GM12878 (cell line): ENCODE data around the gene SNRPD2. TPM values are rescaled to one million over a fixed set of nuclear protein-coding genes. Genes with fewer than 3 reads are reported as not detected.

Experiments
- ATAC-seq: fragments of 200-7000 bp; cut with Tn5 transposase; 3 replicates; pipeline ENCODE4 v1.9.1; 2020; ENCODE audit warnings: mild to moderate bottlenecking, moderate library complexity
- BruUV-seq: library from RNA; stranded (reverse); fragments of 400-500 nt; replicated peaks from 2 replicates; lab custom pipeline; 2021; lab: Mats Ljungman, UMichigan
- CTCF ChIA-PET: fragments of 300-600 bp; sonication (Branson Sonifier 250); formaldehyde crosslinking; extraction: SDS; loops from one replicate; lab custom pipeline; 2021; ENCODE audit warnings: inconsistent platforms; lab: Yijun Ruan, JAX
- POLR2A ChIA-PET: fragments of 350-600 bp; formaldehyde crosslinking; extraction: SDS; loops from one replicate; lab custom pipeline; 2021; ENCODE audit warnings: inconsistent platforms; lab: Charles Lee
- RAD21 ChIA-PET: fragments of 300-600 bp; sonication (Branson Sonifier 250); formaldehyde crosslinking; loops from one replicate; lab custom pipeline; 2023; ENCODE audit warnings: antibody characterized with exemption; ENCODE audit not compliant: unreplicated experiment; lab: Charles Lee
- SMC1A ChIA-PET: fragments of 300-600 bp; sonication (Branson Sonifier 250); formaldehyde crosslinking; loops from one replicate; lab custom pipeline; 2023; ENCODE audit not compliant: unreplicated experiment, uncharacterized antibody; lab: Charles Lee
- DNase-seq: peaks from one replicate; pipeline ENCODE4 v3.0.0-alpha.2; 2011; ENCODE audit warnings: low read depth, low spot score
- FAIRE-seq: peaks from 3 replicates; lab custom pipeline; 2011; peaks lifted over from hg19 to GRCh38; lab: Jason Lieb, UNC
- H2AFZ ChIP-seq: 2 replicates; pipeline ENCODE4 v1.6.0; 2011; ENCODE audit warnings: low read depth, low read length, control low read depth; ENCODE audit not compliant: control insufficient read depth
- H3K27ac ChIP-seq: 2 replicates; pipeline ENCODE4 v1.5.1; 2011; ENCODE audit warnings: control low read depth; ENCODE audit not compliant: control insufficient read depth, insufficient read depth
- H3K27me3 ChIP-seq, 2 experiments: replicated peaks in 1 of 2; 2 replicates each; pipeline versions ENCODE4 v1.6.0 to v1.6.1; 2011; ENCODE audit warnings: low read length in 1 of 2; ENCODE audit not compliant: control insufficient read depth in 2 of 2, insufficient read depth in 2 of 2
- H3K36me3 ChIP-seq, 2 experiments: 2 replicates each; pipeline ENCODE4 v1.5.1; 2011; ENCODE audit warnings: low read length in 1 of 2; ENCODE audit not compliant: control insufficient read depth in 2 of 2, insufficient read depth in 2 of 2
- H3K4me1 ChIP-seq: 2 replicates; pipeline ENCODE4 v1.6.1; 2011; ENCODE audit warnings: mild to moderate bottlenecking, low read length, moderate library complexity, mixed read lengths; ENCODE audit not compliant: control insufficient read depth, insufficient read depth
- H3K4me2 ChIP-seq: 2 replicates; pipeline ENCODE4 v1.6.0; 2011; ENCODE audit warnings: control low read depth; ENCODE audit not compliant: control insufficient read depth, insufficient read depth
- H3K4me3 ChIP-seq: fragments of 200-600 bp; sonication (generic); 2 replicates; pipeline ENCODE4 v1.5.1; 2016
- H3K79me2 ChIP-seq: 2 replicates; pipeline ENCODE4 v1.6.0; 2011; ENCODE audit warnings: low read length; ENCODE audit not compliant: control insufficient read depth, insufficient read depth
- H3K9ac ChIP-seq: 2 replicates; pipeline ENCODE4 v1.8.0; 2011; ENCODE audit warnings: low read length, control low read depth, mixed read lengths; ENCODE audit not compliant: control insufficient read depth, insufficient read depth
- H3K9me3 ChIP-seq: replicated peaks from 3 replicates; pipeline ENCODE4 v1.5.1; 2011; ENCODE audit warnings: mild to moderate bottlenecking, low read length; ENCODE audit not compliant: control insufficient read depth, insufficient read depth
- H4K20me1 ChIP-seq: 2 replicates; pipeline ENCODE4 v1.6.0; 2011; ENCODE audit not compliant: control insufficient read depth, insufficient read depth
- CEBPB ChIP-seq, 2 experiments: fragments of 150-350 bp in 1 of 2; IDR thresholded peaks; 2 replicates each; pipeline ENCODE4 v1.6.1; 2012 to 2014; ENCODE audit warnings: low read depth in 2 of 2, low read length in 2 of 2, borderline replicate concordance in 1 of 2, inconsistent platforms in 1 of 2
- CREM ChIP-seq: IDR thresholded peaks from 2 replicates; pipeline ENCODE4 v1.6.1; 2014; ENCODE audit warnings: antibody characterized with exemption, low read depth
- EGR1 ChIP-seq, 2 experiments: IDR thresholded peaks; 1 replicate in 1 of 2; 2 replicates in 1 of 2; pipeline ENCODE4 v1.6.1; 2011 to 2012; ENCODE audit warnings: low read depth in 2 of 2, low read length in 2 of 2, borderline replicate concordance in 1 of 2, mild to moderate bottlenecking in 1 of 2, moderate library complexity in 1 of 2
- FOXM1 ChIP-seq: IDR thresholded peaks from 2 replicates; pipeline ENCODE4 v1.6.1; 2012; ENCODE audit warnings: low read depth, mild to moderate bottlenecking, inconsistent platforms, low read length, moderate library complexity
- HCFC1 ChIP-seq: fragments of 150-350 bp; IDR thresholded peaks from 2 replicates; pipeline ENCODE4 v1.6.1; 2014; ENCODE audit warnings: low read length
- MEF2A ChIP-seq: IDR thresholded peaks from 2 replicates; pipeline ENCODE4 v1.6.1; 2011; ENCODE audit warnings: low read depth, mild to moderate bottlenecking, low read length, moderate library complexity; ENCODE audit not compliant: insufficient read depth
- MTA2 ChIP-seq: fragments of 450-650 bp; IDR thresholded peaks from 2 replicates; pipeline ENCODE4 v1.6.1; 2016; ENCODE audit warnings: low read depth, mild to moderate bottlenecking, moderate library complexity
- MTA3 ChIP-seq: IDR thresholded peaks from 2 replicates; pipeline ENCODE4 v1.6.1; 2012; ENCODE audit warnings: low read length, inconsistent platforms, borderline replicate concordance
- POLR2A ChIP-seq: IDR thresholded peaks from 2 replicates; pipeline ENCODE4 v1.6.1; 2011; ENCODE audit warnings: low read depth, mild to moderate bottlenecking, low read length
- SIN3A ChIP-seq: IDR thresholded peaks from 2 replicates; pipeline ENCODE4 v1.6.1; 2012; ENCODE audit warnings: low read depth, low read length, improper control_type of control experiment
- SMAD5 ChIP-seq: IDR thresholded peaks from 2 replicates; pipeline ENCODE4 v1.6.1; 2016; ENCODE audit warnings: antibody characterized with exemption, low read depth
- TAF1 ChIP-seq: IDR thresholded peaks from 2 replicates; pipeline ENCODE4 v1.6.1; 2011; ENCODE audit warnings: mild to moderate bottlenecking, low read depth, low read length, borderline replicate concordance
- WGBS: methylation state at CpG from one replicate; pipeline ENCODE4 v1.1.6; 2016; ENCODE audit warnings: low lambda C conversion rate; ENCODE audit not compliant: insufficient replicate concordance, insufficient coverage; ENCODE audit errors: missing lambda C conversion rate; 5-methylcytosine and 5-hydroxymethylcytosine counted together
- in situ Hi-C: fragments of 300-500 bp; cut with MboI; formaldehyde crosslinking; loops from 9 replicates; pipeline ENCODE4 v1.14.3; 2018; ENCODE audit warnings: mixed read lengths
- intact Hi-C: fragments of 100-400 bp; cut with micrococcal nuclease; formaldehyde crosslinking; loops from one replicate; pipeline ENCODE4 v1.14.2; 2022; ENCODE audit not compliant: unreplicated experiment
- polyA plus RNA-seq, 11 experiments: library from polyadenylated mRNA; depleted of rRNA in 4 of 11; unstranded in 6 of 11; stranded (reverse) in 5 of 11; fragments of >200 nt; fragmentation: Nextera tagmentation in 4 of 11; fragmentation: Illumina TruSeq in 1 of 11; extraction: Ambion mirVana in 4 of 11; extraction: Trizol in 1 of 11; gene quantifications; 1 replicate in 1 of 11; 2 replicates in 10 of 11; pipeline versions ENCODE4 v1.2.1 to v1.2.3, GENCODE V29; 2011 to 2016; ENCODE audit warnings: inconsistent platforms in 2 of 11, missing spikeins in 2 of 11, low read depth in 1 of 11
- total RNA-seq, 4 experiments: library from RNA; depleted of rRNA in 3 of 4; stranded (reverse); fragments of >200 nt in 3 of 4; fragmentation: Illumina TruSeq in 1 of 4; extraction: Trizol in 1 of 4; gene quantifications; 2 replicates each; pipeline versions ENCODE4 v1.2.1 to v1.2.3, GENCODE V29; 2013 to 2021
- TF ChIP-seq, protein P1 (sequence below): fragments of 450-650 bp; IDR thresholded peaks from 2 replicates; pipeline ENCODE4 v1.6.1; 2017; ENCODE audit warnings: mild to moderate bottlenecking, low read depth, inconsistent platforms; ENCODE audit not compliant: poor library complexity, severe bottlenecking
- TF ChIP-seq, protein P2 (sequence below): fragments of 450-650 bp; IDR thresholded peaks from 2 replicates; pipeline ENCODE4 v1.6.1; 2018; ENCODE audit warnings: borderline replicate concordance, mild to moderate bottlenecking; ENCODE audit not compliant: partially characterized antibody
- TF ChIP-seq, protein P3 (sequence below): fragments of 450-650 bp; IDR thresholded peaks from 2 replicates; pipeline ENCODE4 v1.6.1; 2017; ENCODE audit warnings: antibody characterized with exemption, mild to moderate bottlenecking, moderate library complexity

Gene SNRPD2
- total and polyA plus RNA-seq, 10 of the 15 experiments (the other 5 are each of a cell fraction or from before 2014, with no cell fraction given) = 526 to 3,621 (median 951) TPM

- ChIA-PET SMC1A (interaction anchor here (0.5 to 3.2 kb wide), 7 partner anchors 13 to 179 kb away, joined by 3 to 15 read pairs (median 4); partner anchors contain the start of genes QPCTL and SNRPD2), CTCF (interaction anchor here (0.7 to 3.1 kb wide), 16 partner anchors 9 to 229 kb away, joined by 3 to 21 read pairs (median 4); partner anchors contain the start of genes EML2, QPCTL and SNRPD2), RAD21 (interaction anchor here (0.7 to 4.0 kb wide), 10 partner anchors 9 to 174 kb away, joined by 4 to 47 read pairs (median 6); partner anchors contain the start of genes QPCTL and SNRPD2), POLR2A (interaction anchor here (0.6 to 3.8 kb wide), 12 partner anchors 9 to 102 kb away, joined by 3 to 27 read pairs (median 5); partner anchors contain the start of genes OPA3, QPCTL, SIX5 and SNRPD2)
- peak overlapping the region; percentile 88 for H3K27ac ChIP-seq
- no peaks in the 10 kb centered on the region for H3K9me3 ChIP-seq
- H3K79me2 ChIP-seq = peaks cover 20% of the 10 kb centered on the region
- H4K20me1 ChIP-seq = no peaks in the 10 kb centered on the region
- peak overlapping the region; percentile 94 for H3K4me3 ChIP-seq
- ATAC-seq (peak; percentile 15), DNase-seq (no peak), FAIRE-seq (peak; percentile 80)
- in situ Hi-C loops = no loop called here
- intact Hi-C loops = loop anchor here (2.0 kb wide), 1 partner anchor 24 kb away; no protein-coding TSS in a partner anchor
- 3% methylated on average over 19 of the region's 19 CpGs for WGBS
- H2AFZ ChIP-seq = peak overlapping the region; percentile 96
- no peaks in the 10 kb centered on the region for H3K27me3 ChIP-seq
- H3K4me2 ChIP-seq = peak overlapping the region; percentile 73
- BruUV-seq = no TSS peak
- peak overlapping the region; percentile 82 for H3K9ac ChIP-seq
- peaks cover 9% of the 10 kb centered on the region for H3K4me1 ChIP-seq
- H3K36me3 ChIP-seq = no peaks in the 10 kb centered on the region; a peak in 1 of 4 replicates
- TF ChIP-seq, protein P1, sequence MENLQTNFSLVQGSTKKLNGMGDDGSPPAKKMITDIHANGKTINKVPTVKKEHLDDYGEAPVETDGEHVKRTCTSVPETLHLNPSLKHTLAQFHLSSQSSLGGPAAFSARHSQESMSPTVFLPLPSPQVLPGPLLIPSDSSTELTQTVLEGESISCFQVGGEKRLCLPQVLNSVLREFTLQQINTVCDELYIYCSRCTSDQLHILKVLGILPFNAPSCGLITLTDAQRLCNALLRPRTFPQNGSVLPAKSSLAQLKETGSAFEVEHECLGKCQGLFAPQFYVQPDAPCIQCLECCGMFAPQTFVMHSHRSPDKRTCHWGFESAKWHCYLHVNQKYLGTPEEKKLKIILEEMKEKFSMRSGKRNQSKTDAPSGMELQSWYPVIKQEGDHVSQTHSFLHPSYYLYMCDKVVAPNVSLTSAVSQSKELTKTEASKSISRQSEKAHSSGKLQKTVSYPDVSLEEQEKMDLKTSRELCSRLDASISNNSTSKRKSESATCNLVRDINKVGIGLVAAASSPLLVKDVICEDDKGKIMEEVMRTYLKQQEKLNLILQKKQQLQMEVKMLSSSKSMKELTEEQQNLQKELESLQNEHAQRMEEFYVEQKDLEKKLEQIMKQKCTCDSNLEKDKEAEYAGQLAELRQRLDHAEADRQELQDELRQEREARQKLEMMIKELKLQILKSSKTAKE = no peak
- TF ChIP-seq TAF1 = peak; percentile 9; the same call in 1 of the 2 replicates
- TF ChIP-seq, protein P2, sequence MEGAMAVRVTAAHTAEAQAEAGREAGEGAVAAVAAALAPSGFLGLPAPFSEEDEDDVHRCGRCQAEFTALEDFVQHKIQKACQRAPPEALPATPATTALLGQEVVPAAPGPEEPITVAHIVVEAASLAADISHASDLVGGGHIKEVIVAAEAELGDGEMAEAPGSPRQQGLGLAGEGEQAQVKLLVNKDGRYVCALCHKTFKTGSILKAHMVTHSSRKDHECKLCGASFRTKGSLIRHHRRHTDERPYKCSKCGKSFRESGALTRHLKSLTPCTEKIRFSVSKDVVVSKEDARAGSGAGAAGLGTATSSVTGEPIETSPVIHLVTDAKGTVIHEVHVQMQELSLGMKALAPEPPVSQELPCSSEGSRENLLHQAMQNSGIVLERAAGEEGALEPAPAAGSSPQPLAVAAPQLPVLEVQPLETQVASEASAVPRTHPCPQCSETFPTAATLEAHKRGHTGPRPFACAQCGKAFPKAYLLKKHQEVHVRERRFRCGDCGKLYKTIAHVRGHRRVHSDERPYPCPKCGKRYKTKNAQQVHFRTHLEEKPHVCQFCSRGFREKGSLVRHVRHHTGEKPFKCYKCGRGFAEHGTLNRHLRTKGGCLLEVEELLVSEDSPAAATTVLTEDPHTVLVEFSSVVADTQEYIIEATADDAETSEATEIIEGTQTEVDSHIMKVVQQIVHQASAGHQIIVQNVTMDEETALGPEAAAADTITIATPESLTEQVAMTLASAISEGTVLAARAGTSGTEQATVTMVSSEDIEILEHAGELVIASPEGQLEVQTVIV = peak; percentile 12
- TF ChIP-seq SMAD5 = no peak
- TF ChIP-seq MTA2 = no peak
- TF ChIP-seq HCFC1 = no peak
- TF ChIP-seq FOXM1 = no peak
- no peak for TF ChIP-seq MEF2A
- peak; percentile 25; the same call in 1 of the 2 replicates for TF ChIP-seq CREM
- no peak for TF ChIP-seq POLR2A
- TF ChIP-seq MTA3 = 0 out of 2 replicates have a peak, but pooled peaks have one; percentile 63
- TF ChIP-seq CEBPB (IDR thresholded peaks at IDR 0.05; ENCODE audit: borderline replicate concordance in 1 of 2, low read depth in 2 of 2, low read length in 2 of 2) = no peak
- TF ChIP-seq, protein P3, sequence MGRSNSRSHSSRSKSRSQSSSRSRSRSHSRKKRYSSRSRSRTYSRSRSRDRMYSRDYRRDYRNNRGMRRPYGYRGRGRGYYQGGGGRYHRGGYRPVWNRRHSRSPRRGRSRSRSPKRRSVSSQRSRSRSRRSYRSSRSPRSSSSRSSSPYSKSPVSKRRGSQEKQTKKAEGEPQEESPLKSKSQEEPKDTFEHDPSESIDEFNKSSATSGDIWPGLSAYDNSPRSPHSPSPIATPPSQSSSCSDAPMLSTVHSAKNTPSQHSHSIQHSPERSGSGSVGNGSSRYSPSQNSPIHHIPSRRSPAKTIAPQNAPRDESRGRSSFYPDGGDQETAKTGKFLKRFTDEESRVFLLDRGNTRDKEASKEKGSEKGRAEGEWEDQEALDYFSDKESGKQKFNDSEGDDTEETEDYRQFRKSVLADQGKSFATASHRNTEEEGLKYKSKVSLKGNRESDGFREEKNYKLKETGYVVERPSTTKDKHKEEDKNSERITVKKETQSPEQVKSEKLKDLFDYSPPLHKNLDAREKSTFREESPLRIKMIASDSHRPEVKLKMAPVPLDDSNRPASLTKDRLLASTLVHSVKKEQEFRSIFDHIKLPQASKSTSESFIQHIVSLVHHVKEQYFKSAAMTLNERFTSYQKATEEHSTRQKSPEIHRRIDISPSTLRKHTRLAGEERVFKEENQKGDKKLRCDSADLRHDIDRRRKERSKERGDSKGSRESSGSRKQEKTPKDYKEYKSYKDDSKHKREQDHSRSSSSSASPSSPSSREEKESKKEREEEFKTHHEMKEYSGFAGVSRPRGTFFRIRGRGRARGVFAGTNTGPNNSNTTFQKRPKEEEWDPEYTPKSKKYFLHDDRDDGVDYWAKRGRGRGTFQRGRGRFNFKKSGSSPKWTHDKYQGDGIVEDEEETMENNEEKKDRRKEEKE = no peak
- TF ChIP-seq SIN3A = no peak; the same call in 1 of the 2 replicates
- peak in 1 of 2 experiments; percentile 92; a peak in 2 of 3 replicates for TF ChIP-seq EGR1 (IDR thresholded peaks at IDR 0.05; ENCODE audit: borderline replicate concordance in 1 of 2, low read depth in 2 of 2, low read length in 2 of 2)
Observed at GRCh38 chr19:45668342-45668871, 23.3 kb downstream of the SNRPD2 start.
